GM21786 (cell line): Measurements from ENCODE around the gene DPEP1.
"Not testable (repeated sequence)": the region's sequence is repeated elsewhere in the genome, so short reads cannot be mapped to it uniquely, and the experiment has no call there.

Experiments
- ATAC-seq: cut with Tn5 transposase; IDR thresholded peaks from one replicate; pipeline ENCODE4 v1.9.1; 2021; ENCODE audit not compliant: unreplicated experiment

Gene DPEP1

GRCh38 chr16:89577055-89577759 is 36.2 kb upstream of the DPEP1 start:
- ATAC-seq, result no peak

GRCh38 chr16:89579351-89579750 is 34.1 kb upstream of the DPEP1 start:
- ATAC-seq, result no peak

- ATAC-seq, result no peak
Observed at GRCh38 chr16:89581045-89581695, 32.3 kb upstream of the DPEP1 start.

- ATAC-seq, result no peak
Observed at GRCh38 chr16:89581861-89582563, 31.4 kb upstream of the DPEP1 start.

GRCh38 chr16:89582614-89583196 is 30.7 kb upstream of the DPEP1 start:
- no peak for ATAC-seq

GRCh38 chr16:89583197-89583894 is 30.1 kb upstream of the DPEP1 start:
- no peak for ATAC-seq

- no peak for ATAC-seq
Observed at GRCh38 chr16:89583895-89584644, 29.4 kb upstream of the DPEP1 start.

GRCh38 chr16:89584768-89585549 is 28.5 kb upstream of the DPEP1 start:
- no peak for ATAC-seq

- ATAC-seq, result no peak
Observed at GRCh38 chr16:89586218-89586617, 27.2 kb upstream of the DPEP1 start.

- no peak for ATAC-seq
Observed at GRCh38 chr16:89586853-89587252, 26.6 kb upstream of the DPEP1 start.

GRCh38 chr16:89587676-89588075 is 25.8 kb upstream of the DPEP1 start:
- ATAC-seq, result not testable (repeated sequence)

GRCh38 chr16:89588413-89589109 is 24.9 kb upstream of the DPEP1 start:
- no peak for ATAC-seq

GRCh38 chr16:89589241-89589926 is 24.1 kb upstream of the DPEP1 start:
- ATAC-seq, result no peak

GRCh38 chr16:89593841-89594240 is 19.6 kb upstream of the DPEP1 start:
- ATAC-seq, result no peak

GRCh38 chr16:89595330-89596060 is 17.9 kb upstream of the DPEP1 start:
- ATAC-seq, result no peak

GRCh38 chr16:89596061-89596689 is 17.3 kb upstream of the DPEP1 start:
- ATAC-seq, result no peak

GRCh38 chr16:89596957-89597649 is 16.3 kb upstream of the DPEP1 start:
- ATAC-seq, result no peak
